HG03558 (cell line): ENCODE data around the gene EML6.
"Not testable (repeated sequence)": the region's sequence is repeated elsewhere in the genome, so short reads cannot be mapped to it uniquely, and the experiment has no call there.

ENCODE experiments used
- ATAC-seq: cut with Tn5 transposase; IDR thresholded peaks from one replicate; pipeline ENCODE4 v1.9.1; 2021; ENCODE audit warnings: moderate number of reproducible peaks; ENCODE audit not compliant: unreplicated experiment; ENCODE audit errors: extremely low read depth

EML6 gene

DNA sequence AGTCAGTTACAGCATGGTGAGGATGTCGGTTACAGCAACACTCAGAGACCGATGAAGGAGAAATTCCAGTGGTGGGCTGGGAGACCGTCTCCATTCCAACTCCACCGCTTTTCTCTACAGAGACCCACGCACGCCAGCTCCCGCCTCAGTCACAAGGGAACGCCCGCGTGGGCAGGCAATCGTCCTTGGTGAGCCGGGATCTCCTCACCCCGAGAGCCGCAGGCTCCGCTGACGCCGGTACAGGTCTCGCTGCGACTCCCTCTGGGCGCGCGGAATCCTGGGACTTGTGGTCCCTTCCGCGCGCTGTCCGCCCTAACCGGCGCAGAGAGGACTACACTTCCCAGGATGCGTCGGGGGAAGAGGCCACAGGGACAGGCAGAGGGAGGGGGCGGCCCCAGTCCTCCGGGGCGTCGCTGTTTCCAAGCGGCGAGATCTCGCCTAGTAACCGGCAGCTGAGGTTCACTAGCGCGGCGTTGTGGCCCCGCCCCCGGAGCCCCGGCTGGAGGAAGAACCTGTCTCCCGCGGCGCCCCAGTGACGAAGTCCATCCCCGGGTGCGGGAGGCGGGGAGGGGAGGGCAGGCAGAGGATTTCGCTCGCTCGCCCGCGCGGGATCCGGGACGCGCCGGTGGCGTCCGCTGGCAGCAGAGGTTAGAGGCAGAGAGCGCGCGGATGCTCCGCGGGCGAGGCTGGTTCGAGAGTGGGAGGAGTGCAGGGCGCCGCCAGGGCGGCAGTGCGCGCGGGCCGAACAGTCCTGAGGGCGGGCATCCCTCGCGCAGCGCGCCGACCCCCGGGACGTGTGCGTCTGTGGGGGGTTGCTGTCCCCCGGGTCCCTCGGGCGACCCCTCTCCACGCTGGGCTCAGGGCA is at the start of gene EML6:
TSS of gene EML6 (plus strand) at position 532 of the 865 bp plus-strand sequence. CDS start 1,400 bp downstream, outside the sequence.
- peak; percentile 97 for ATAC-seq

- ATAC-seq: no peak
These were observed 48.2 kb upstream of the EML6 start for GRCh38 chr2:54675281-54675680.

DNA sequence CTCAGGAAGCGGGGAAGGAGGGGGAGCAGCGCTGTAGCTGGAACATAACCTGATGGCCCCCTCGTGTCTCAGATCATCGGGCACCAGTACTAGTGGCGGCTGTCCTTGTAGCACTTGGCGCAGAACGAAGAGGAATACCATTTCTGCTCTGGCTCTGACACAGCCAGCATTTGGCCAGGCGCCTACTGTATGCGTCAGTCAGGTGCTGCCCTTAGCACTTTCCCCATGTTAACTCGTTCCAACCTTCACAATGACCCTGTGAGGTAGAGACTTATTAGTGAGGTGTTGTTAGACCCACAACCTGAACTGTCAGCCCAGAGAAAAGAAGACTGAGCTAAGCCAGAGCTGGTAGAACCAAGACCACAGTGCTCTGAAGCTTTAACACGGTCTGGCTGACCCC is 47.7 kb upstream of the EML6 start:
- ATAC-seq: no peak

GRCh38 chr2:54676656-54677055 is 46.8 kb upstream of the EML6 start:
- no peak for ATAC-seq

- no peak for ATAC-seq
These were observed 45.8 kb upstream of the EML6 start for GRCh38 chr2:54677476-54678265.

GRCh38 chr2:54678719-54679118 is 44.7 kb upstream of the EML6 start:
- no peak for ATAC-seq

- no peak for ATAC-seq
These were observed 42.9 kb upstream of the EML6 start for GRCh38 chr2:54680397-54681041.

GRCh38 chr2:54681416-54681815 is 42.0 kb upstream of the EML6 start:
- ATAC-seq: no peak

- no peak for ATAC-seq
These were observed 39.9 kb upstream of the EML6 start for GRCh38 chr2:54683596-54683995.

- no peak for ATAC-seq
These were observed 38.1 kb upstream of the EML6 start for GRCh38 chr2:54685263-54685775.

- no peak for ATAC-seq
These were observed 35.8 kb upstream of the EML6 start for GRCh38 chr2:54687595-54688152.

- ATAC-seq: no peak
These were observed 31.9 kb upstream of the EML6 start for GRCh38 chr2:54691445-54692135.

DNA sequence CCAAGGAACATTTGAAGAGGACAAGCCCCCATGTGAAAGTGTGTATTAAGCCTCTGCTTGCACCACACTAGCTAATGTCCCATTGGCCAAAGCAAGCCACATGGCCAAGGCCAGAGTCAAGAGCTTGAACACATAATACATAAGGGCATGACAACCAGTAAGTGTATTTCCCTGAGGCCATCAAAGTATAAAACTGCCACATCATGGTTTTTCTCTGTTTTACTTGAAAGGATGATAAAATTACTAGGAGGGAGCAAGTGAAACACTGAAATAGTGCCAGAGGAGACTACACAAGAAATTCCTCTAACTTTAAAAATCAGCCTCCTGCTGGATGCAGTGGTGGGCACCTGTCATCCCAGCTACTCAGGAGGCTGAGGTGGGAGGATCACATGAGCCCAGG is 30.9 kb upstream of the EML6 start:
- no peak for ATAC-seq

GRCh38 chr2:54695378-54695777 is 28.1 kb upstream of the EML6 start:
- no peak for ATAC-seq

GRCh38 chr2:54697934-54698333 is 25.5 kb upstream of the EML6 start:
- ATAC-seq: no peak

DNA sequence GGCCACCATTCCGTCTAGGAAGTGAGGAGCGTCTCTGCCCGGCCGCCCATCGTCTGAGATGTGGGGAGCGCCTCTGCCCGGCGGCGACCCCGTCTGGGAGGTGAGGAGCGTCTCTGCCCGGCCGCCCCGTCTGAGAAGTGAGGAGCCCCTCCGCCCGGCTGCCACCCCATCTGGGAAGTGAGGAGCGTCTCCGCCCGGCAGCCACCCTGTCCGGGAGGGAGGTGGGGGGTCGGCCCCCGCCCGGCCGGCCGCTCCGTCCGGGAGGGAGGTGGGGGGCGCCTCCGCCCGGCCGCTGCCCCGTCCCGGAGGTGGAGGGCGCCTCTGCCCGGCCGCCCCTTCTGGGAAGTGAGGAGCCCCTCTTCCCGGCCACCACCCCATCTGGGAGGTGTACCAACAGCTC is 24.5 kb upstream of the EML6 start:
- not testable (repeated sequence) for ATAC-seq

DNA sequence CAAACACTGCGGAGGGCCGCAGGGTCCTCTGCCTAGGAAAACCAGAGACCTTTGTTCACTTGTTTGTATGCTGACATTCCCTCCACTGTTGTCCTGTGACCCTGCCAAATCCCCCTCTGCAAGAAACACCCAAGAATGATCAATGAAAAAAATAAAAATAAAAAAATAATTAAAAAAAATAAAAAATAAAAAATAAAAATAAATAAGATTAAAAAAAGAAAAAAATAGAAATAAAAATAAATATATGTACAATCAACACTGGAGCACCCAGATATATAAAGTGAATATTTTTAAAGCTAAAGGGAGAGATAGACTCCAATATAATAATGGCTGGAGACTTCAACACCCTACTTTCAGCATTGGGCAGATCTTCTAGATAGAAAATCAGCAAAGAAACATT is 23.8 kb upstream of the EML6 start:
- ATAC-seq: no peak

GRCh38 chr2:54701029-54701428 is 22.4 kb upstream of the EML6 start:
- ATAC-seq: no peak

GRCh38 chr2:54704238-54704637 is 19.2 kb upstream of the EML6 start:
- no peak for ATAC-seq
